Activated T-helper 1 cell treated with anti-CD3 and anti-CD28 coated beads, Interleukin-12 subunit alpha, Interleukin-12 subunit beta, Interleukin-2, Interleukin-4 antibody, amounts not matched to agents 30 ng/mL and 10 ng/mL and 1 ng/mL, durations not matched to agents 14 hours and 24 hours and 36 hours (primary cell): ENCODE results near the gene EVA1B. TPM values are rescaled to one million over a fixed set of nuclear protein-coding genes. Genes with fewer than 3 reads are reported as not detected.

Experiments
- DNase-seq: peaks from one replicate; pipeline ENCODE4 v3.0.0; 2021; ENCODE audit warnings: low spot score
- H3K27ac Mint-ChIP-seq: one replicate; pipeline ENCODE4 v1.8.0; 2021; ENCODE audit warnings: mild to moderate bottlenecking, mixed read lengths
- H3K27me3 Mint-ChIP-seq: one replicate; pipeline ENCODE4 v1.8.0; 2022; ENCODE audit warnings: mild to moderate bottlenecking, moderate library complexity, mixed read lengths; ENCODE audit not compliant: insufficient read depth
- H3K36me3 Mint-ChIP-seq: one replicate; pipeline ENCODE4 v1.8.0; 2021; ENCODE audit warnings: low read depth, mixed read lengths
- H3K4me1 Mint-ChIP-seq: one replicate; pipeline ENCODE4 v1.8.0; 2021; ENCODE audit warnings: low read depth, mixed read lengths
- H3K4me3 Mint-ChIP-seq: one replicate; pipeline ENCODE4 v1.8.0; 2021; ENCODE audit warnings: mild to moderate bottlenecking, moderate library complexity, mixed read lengths
- H3K9me3 Mint-ChIP-seq: one replicate; pipeline ENCODE4 v1.8.0; 2021; ENCODE audit warnings: mixed read lengths
- intact Hi-C: fragments of 100-400 bp; cut with micrococcal nuclease; formaldehyde crosslinking; loops from one replicate; pipeline ENCODE4 v1.15.1; 2024
- total RNA-seq: library from RNA; stranded (reverse); gene quantifications from 2 replicates; pipeline ENCODE4 v1.2.3, GENCODE V29; 2022

The EVA1B gene
- total RNA-seq, 1 donor from 2014 or later, result 10.9 TPM

GRCh38 chr1:36341626-36342320, 18.3 kb upstream of the EVA1B start:
- Mint-ChIP-seq H3K36me3 (peaks cover 5% of the 10 kb centered on the region), H3K4me3 (no peak overlapping the region), H3K9me3 (no peaks in the 10 kb centered on the region), H3K27ac (no peak overlapping the region), H3K4me1 (peaks cover 15% of the 10 kb centered on the region), H3K27me3 (no peaks in the 10 kb centered on the region)
- intact Hi-C loops, result loop anchor here (1.0 kb wide), 2 partner anchors 28 to 79 kb away; no protein-coding TSS in a partner anchor
- no peak for DNase-seq

- no peaks in the 10 kb centered on the region for H3K9me3 Mint-ChIP-seq
- H3K4me1 Mint-ChIP-seq, result peaks cover 15% of the 10 kb centered on the region
- H3K4me3 Mint-ChIP-seq, result no peak overlapping the region
- H3K27me3 Mint-ChIP-seq, result no peaks in the 10 kb centered on the region
- no peak overlapping the region for H3K27ac Mint-ChIP-seq
- DNase-seq, result no peak
- peaks cover 2% of the 10 kb centered on the region for H3K36me3 Mint-ChIP-seq
- intact Hi-C loops, result no loop called here
These were observed 16.2 kb upstream of the EVA1B start for GRCh38 chr1:36339615-36340014.

DNA sequence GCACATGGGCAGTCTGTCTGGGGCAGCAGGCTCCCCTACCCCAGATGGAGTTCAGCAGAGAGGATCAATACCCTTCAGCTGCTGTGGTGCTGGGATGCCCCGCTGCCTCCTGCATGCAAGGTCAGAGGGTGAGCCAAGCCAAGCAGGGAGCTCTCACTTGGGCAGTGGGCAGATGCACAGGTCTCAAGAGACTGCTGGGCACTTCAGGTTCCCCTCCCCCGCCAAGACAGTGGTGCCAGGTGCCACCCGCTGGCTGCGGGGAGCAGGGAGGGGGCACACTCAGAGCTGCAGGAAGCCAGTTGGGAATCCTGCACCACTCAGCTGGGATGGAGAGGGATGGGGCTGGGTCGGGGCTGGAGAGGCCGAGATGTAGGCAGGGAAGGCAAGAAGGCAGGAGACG, 15.8 kb upstream of the EVA1B start:
- H3K36me3 Mint-ChIP-seq, result peaks cover 2% of the 10 kb centered on the region
- H3K9me3 Mint-ChIP-seq, result no peaks in the 10 kb centered on the region
- peaks cover 15% of the 10 kb centered on the region for H3K4me1 Mint-ChIP-seq
- no peak for DNase-seq
- no peak overlapping the region for H3K27ac Mint-ChIP-seq
- intact Hi-C loops, result no loop called here
- H3K27me3 Mint-ChIP-seq, result no peaks in the 10 kb centered on the region
- H3K4me3 Mint-ChIP-seq, result no peak overlapping the region

DNA sequence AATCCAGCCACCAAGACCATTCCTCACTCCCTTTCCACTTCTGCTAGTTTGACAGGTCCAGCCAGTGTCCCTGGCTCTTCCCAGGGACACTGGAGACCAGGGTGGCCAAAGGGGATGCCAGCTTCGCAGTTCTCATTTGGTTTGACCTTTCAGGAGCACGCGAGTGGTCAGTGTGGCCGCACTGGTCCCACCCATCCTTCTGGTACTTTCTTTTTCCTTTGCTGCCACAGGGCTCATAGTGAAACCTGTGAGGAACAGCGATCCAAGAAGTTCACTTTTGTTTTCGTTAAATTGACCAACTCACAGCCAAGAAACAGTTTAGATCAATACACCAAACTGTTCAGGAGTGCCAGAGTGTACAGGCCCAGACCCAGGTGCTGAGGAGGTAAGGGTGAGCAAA, 14.4 kb upstream of the EVA1B start:
- Mint-ChIP-seq H3K4me3 (no peak overlapping the region), H3K36me3 (peaks cover 1% of the 10 kb centered on the region), H3K27me3 (peaks cover 1% of the 10 kb centered on the region), H3K9me3 (no peaks in the 10 kb centered on the region), H3K27ac (no peak overlapping the region), H3K4me1 (peaks cover 15% of the 10 kb centered on the region)
- DNase-seq, result no peak
- intact Hi-C loops, result no loop called here

- no peak overlapping the region for H3K27ac Mint-ChIP-seq
- intact Hi-C loops, result no loop called here
- H3K9me3 Mint-ChIP-seq, result no peaks in the 10 kb centered on the region
- no peak for DNase-seq
- H3K4me3 Mint-ChIP-seq, result no peak overlapping the region
- peaks cover 13% of the 10 kb centered on the region for H3K4me1 Mint-ChIP-seq
- H3K27me3 Mint-ChIP-seq, result peaks cover 15% of the 10 kb centered on the region
- no peaks in the 10 kb centered on the region for H3K36me3 Mint-ChIP-seq
These were observed 7.5 kb upstream of the EVA1B start for GRCh38 chr1:36330940-36331339.

DNA sequence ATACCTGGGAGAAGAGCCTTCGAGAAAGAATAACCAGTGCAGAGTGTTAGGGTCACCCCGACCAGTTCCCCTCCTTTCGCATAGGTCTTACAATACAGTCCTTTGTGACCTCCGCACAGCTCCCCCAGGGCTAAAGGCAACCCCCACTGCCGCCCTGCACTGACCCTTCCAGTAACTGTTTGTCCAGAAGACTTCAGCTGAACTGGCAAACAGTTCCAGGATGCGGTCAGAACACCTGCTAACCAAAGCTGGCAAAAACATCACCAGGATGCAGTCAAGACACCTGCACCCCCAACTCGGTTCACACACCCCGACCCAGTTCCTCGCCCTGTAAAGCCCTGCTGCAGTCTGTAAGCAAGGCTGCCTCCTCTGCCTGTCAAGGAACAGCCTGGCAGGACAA, 6.4 kb upstream of the EVA1B start:
- Mint-ChIP-seq H3K27me3 (peaks cover 15% of the 10 kb centered on the region), H3K4me3 (no peak overlapping the region)

DNA sequence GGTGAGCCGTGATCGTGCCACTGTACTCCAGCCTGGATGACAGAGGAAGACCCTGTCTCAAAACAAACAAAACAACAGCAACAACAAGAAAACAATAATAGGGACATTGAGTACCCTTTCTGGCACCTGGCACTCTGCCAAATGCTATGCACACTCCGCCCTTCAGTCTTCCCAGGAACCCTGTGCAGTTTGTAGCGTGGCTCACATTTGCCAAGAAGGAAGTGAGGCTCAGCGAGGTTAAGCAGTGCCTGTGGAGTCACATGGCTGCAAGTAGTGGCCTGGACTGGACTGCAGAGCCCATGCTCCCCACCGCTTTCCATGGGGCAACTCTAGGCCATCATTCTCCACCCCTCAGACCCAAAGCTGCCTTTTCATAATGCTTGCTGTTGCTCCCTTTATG, 5.3 kb upstream of the EVA1B start:
- no peak overlapping the region for H3K27ac Mint-ChIP-seq
- H3K4me1 Mint-ChIP-seq, result peaks cover 24% of the 10 kb centered on the region
- no peaks in the 10 kb centered on the region for H3K9me3 Mint-ChIP-seq
- peaks cover 15% of the 10 kb centered on the region for H3K27me3 Mint-ChIP-seq
- intact Hi-C loops, result no loop called here
- H3K4me3 Mint-ChIP-seq, result no peak overlapping the region
- no peak for DNase-seq
- H3K36me3 Mint-ChIP-seq, result no peaks in the 10 kb centered on the region

More for the DNA sequence above, 6.4 kb upstream of the EVA1B start:
- DNase-seq, result no peak
- H3K36me3 Mint-ChIP-seq, result no peaks in the 10 kb centered on the region
- no peaks in the 10 kb centered on the region for H3K9me3 Mint-ChIP-seq
- H3K27ac Mint-ChIP-seq, result no peak overlapping the region
- peaks cover 13% of the 10 kb centered on the region for H3K4me1 Mint-ChIP-seq
- intact Hi-C loops, result no loop called here

DNA sequence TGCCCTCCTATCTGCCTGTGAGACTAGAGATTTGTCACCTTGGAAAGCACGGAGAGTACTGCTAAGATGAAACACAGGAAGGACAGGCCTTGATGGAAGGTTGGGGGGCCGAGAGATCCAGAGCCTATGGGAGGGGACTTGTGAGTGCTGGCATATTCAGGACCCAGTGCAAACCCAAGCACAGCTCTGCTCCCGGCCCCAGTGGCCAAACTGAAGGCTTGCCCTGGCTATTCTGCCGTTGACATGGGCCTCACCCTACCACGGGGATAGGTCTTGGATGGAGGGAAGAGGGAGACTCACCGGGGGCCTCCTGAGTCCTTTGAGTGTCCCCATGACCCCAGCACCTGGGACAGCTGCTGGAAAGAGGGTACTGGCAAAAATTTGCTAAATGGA, 4.6 kb upstream of the EVA1B start:
- H3K4me3 Mint-ChIP-seq, result no peak overlapping the region
- no peak for DNase-seq
- no peaks in the 10 kb centered on the region for H3K9me3 Mint-ChIP-seq
- peaks cover 15% of the 10 kb centered on the region for H3K27me3 Mint-ChIP-seq
- no peaks in the 10 kb centered on the region for H3K36me3 Mint-ChIP-seq
- no peak overlapping the region for H3K27ac Mint-ChIP-seq
- intact Hi-C loops, result no loop called here
- peaks cover 25% of the 10 kb centered on the region for H3K4me1 Mint-ChIP-seq

GRCh38 chr1:36327421-36328087, 4.1 kb upstream of the EVA1B start:
- H3K36me3 Mint-ChIP-seq, result no peaks in the 10 kb centered on the region
- no peak overlapping the region for H3K27ac Mint-ChIP-seq
- intact Hi-C loops, result no loop called here
- H3K9me3 Mint-ChIP-seq, result no peaks in the 10 kb centered on the region
- no peak overlapping the region for H3K4me3 Mint-ChIP-seq
- DNase-seq, result no peak
- H3K4me1 Mint-ChIP-seq, result peaks cover 25% of the 10 kb centered on the region
- peaks cover 11% of the 10 kb centered on the region for H3K27me3 Mint-ChIP-seq

DNA sequence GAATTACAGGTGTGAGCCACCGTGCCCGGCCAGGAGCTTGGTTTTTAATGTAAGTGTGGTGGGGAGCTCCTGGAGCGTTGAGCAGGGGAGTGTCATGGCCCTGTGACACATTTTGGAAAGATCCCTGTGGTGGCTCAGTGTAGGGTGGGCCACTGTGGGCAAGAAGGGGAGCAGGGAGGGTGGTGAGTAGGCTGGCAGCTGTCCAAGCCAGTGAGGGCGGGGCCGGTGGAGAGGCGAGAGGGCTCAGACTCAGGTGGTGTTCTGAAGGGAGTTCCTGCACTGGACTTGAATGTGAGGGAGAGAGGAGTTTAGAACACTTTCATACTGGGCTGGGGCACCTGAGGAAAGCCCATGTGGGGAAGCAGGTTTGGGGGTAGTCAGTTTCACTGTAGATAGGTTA, 3.1 kb upstream of the EVA1B start:
- H3K27ac Mint-ChIP-seq, result no peak overlapping the region
- H3K36me3 Mint-ChIP-seq, result no peaks in the 10 kb centered on the region
- peaks cover 30% of the 10 kb centered on the region for H3K4me1 Mint-ChIP-seq
- no peak overlapping the region for H3K4me3 Mint-ChIP-seq
- DNase-seq, result no peak
- peaks cover 4% of the 10 kb centered on the region for H3K27me3 Mint-ChIP-seq
- intact Hi-C loops, result no loop called here
- H3K9me3 Mint-ChIP-seq, result no peaks in the 10 kb centered on the region

DNA sequence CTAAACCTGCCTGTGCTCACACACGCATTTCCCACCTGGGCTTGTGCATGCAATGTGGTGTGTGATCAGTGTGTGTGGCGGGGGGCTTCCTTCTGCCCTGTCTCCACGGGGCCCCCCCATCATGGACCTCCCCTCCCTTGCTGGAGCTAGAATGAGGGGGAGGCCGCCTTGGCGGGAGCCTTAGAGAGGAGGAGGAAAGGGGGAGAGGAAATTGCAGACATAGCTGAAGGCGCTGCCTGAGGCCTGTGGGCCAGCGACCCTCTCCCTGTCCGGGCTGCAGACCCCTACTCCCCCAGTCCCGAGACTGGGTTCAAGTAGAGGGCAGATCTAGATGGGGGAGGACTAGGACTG, 883 bp upstream of the EVA1B start:
- peaks cover 6% of the 10 kb centered on the region for H3K27me3 Mint-ChIP-seq
- peaks cover 2% of the 10 kb centered on the region for H3K36me3 Mint-ChIP-seq
- no peaks in the 10 kb centered on the region for H3K9me3 Mint-ChIP-seq
- DNase-seq, result no peak
- peak overlapping the region; percentile 80 for H3K4me3 Mint-ChIP-seq
- no peak overlapping the region for H3K27ac Mint-ChIP-seq
- H3K4me1 Mint-ChIP-seq, result peaks cover 33% of the 10 kb centered on the region
- intact Hi-C loops, result loop anchor here (5.0 kb wide), 1 partner anchor 63 kb away; the partner anchor contains the start of gene STK40

DNA sequence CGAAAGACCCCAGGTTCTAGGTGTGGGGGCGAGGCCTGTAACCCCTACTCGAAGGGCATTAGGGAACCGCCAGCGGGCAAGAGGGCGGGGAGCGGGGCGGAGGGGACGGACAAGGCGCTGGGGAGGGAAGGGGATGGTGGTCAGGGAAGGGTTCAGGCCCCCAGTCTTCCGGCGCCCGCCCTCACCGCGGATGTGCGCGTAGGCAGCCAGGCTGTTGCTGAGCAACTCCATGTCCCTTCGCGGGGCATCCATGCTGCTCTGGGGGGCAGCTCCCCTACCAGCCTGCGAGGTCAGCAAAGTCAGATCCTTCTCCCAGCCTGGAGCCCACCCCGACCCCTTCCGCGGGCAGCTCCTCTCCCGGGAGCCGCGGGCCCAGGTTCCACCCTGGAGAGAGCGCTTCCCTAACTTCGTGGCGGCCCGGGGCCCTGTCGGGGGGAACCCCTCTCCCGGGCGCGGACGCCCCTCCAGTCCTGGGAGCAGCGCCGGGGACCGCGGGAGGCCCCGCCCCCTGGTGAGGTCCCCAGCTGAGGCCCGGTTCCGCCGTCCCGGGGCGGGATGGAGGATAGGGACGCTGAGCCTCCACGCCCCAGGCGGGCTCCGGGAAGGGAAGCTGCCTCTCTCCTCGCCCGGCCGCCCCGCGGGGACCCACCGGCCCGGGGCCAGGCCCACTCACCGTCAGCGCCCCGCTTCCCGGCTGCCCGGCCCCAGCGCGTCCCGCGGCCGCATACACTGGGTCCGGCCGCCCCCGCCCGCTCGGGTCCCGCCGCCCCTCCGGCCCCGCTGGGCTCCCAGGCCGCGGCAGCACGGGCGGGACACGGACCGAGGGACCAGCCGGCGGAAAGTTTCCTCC, 434 bp downstream of the EVA1B start:
- DNase-seq, result peak; percentile 25
- Mint-ChIP-seq H3K27me3 (peaks cover 6% of the 10 kb centered on the region), H3K9me3 (no peaks in the 10 kb centered on the region), H3K36me3 (peaks cover 2% of the 10 kb centered on the region), H3K27ac (peak overlapping the region; percentile 40), H3K4me1 (peaks cover 31% of the 10 kb centered on the region), H3K4me3 (peak overlapping the region; percentile 78)
- intact Hi-C loops, result loop anchor here (1.0 to 5.0 kb wide), 3 partner anchors 16 to 97 kb away; partner anchors contain the start of gene STK40
